GM18867 (cell line): Measurements from ENCODE around the gene TRAF7.

Experiments used
- ATAC-seq: cut with Tn5 transposase; IDR thresholded peaks from one replicate; pipeline ENCODE4 v1.9.1; 2021; ENCODE audit warnings: mild to moderate bottlenecking, moderate library complexity; ENCODE audit not compliant: unreplicated experiment

Gene TRAF7

GRCh38 chr16:2163211-2163881, 7.8 kb downstream of the TRAF7 start:
- ATAC-seq = no peak

GRCh38 chr16:2165861-2166260, 10.3 kb downstream of the TRAF7 start:
- ATAC-seq = no peak

GRCh38 chr16:2166263-2167067, 10.9 kb downstream of the TRAF7 start:
- no peak for ATAC-seq

GRCh38 chr16:2167068-2167638, 11.6 kb downstream of the TRAF7 start:
- no peak for ATAC-seq

GRCh38 chr16:2170080-2170479, 14.5 kb downstream of the TRAF7 start:
- ATAC-seq = no peak

- ATAC-seq = no peak
These were observed 15.2 kb downstream of the TRAF7 start for GRCh38 chr16:2170587-2171435.

GRCh38 chr16:2171601-2172178, 16.1 kb downstream of the TRAF7 start:
- ATAC-seq = no peak

GRCh38 chr16:2172688-2173335, 17.2 kb downstream of the TRAF7 start:
- no peak for ATAC-seq

GRCh38 chr16:2173366-2173765, 17.8 kb downstream of the TRAF7 start:
- no peak for ATAC-seq

- no peak for ATAC-seq
These were observed 18.3 kb downstream of the TRAF7 start for GRCh38 chr16:2173916-2174315.

- ATAC-seq = no peak
These were observed 19.0 kb downstream of the TRAF7 start for GRCh38 chr16:2174396-2175131.

GRCh38 chr16:2175454-2175853, 19.9 kb downstream of the TRAF7 start:
- no peak for ATAC-seq

- no peak for ATAC-seq
These were observed 20.5 kb downstream of the TRAF7 start for GRCh38 chr16:2176047-2176446.

GRCh38 chr16:2177101-2177500, 21.5 kb downstream of the TRAF7 start:
- ATAC-seq = no peak

GRCh38 chr16:2177561-2177960, 22.0 kb downstream of the TRAF7 start:
- ATAC-seq = no peak

- no peak for ATAC-seq
These were observed 22.9 kb downstream of the TRAF7 start for GRCh38 chr16:2178321-2179106.

- ATAC-seq = no peak
These were observed 23.5 kb downstream of the TRAF7 start for GRCh38 chr16:2179107-2179501.

- no peak for ATAC-seq
These were observed 24.0 kb downstream of the TRAF7 start for GRCh38 chr16:2179576-2179975.

- ATAC-seq = no peak
These were observed 24.9 kb downstream of the TRAF7 start for GRCh38 chr16:2180461-2180860.
